ENCODE measurements around the gene NOS3.

- TF ChIP-seq CTCF (IDR thresholded peaks at IDR 0.05) (no peak), POLR2A (IDR thresholded peaks at IDR 0.05) (no peak)
These were observed 8.5 kb upstream of the NOS3 start for GRCh38 chr7:150982351-150982750.

Measured in uterus (tissue), 2 donors.